ENCODE data around the gene RNU1-3.
"Not testable (repeated sequence)": the region's sequence is repeated elsewhere in the genome, so short reads cannot be mapped to it uniquely, and the experiment has no call there.

RNU1-3 gene

GRCh38 chr1:16651560-16651959 lies 15.2 kb downstream of the RNU1-3 start:
- H3K27ac Mint-ChIP-seq; H3K9me3 Mint-ChIP-seq; H3K36me3 Mint-ChIP-seq (ENCODE audit: low read depth); H3K4me1 Mint-ChIP-seq (ENCODE audit: low read depth); H3K4me3 Mint-ChIP-seq; H3K27me3 Mint-ChIP-seq (ENCODE audit: low read depth): not testable (repeated sequence)
- peak; percentile 7 for DNase-seq (ENCODE audit: low spot score)

GRCh38 chr1:16649960-16650359 lies 16.8 kb downstream of the RNU1-3 start:
- not testable (repeated sequence) for H3K27ac Mint-ChIP-seq; H3K4me3 Mint-ChIP-seq; DNase-seq (ENCODE audit: low spot score); H3K9me3 Mint-ChIP-seq; H3K4me1 Mint-ChIP-seq (ENCODE audit: low read depth); H3K36me3 Mint-ChIP-seq (ENCODE audit: low read depth)
- peaks cover 12% of the 10 kb centered on the region for H3K27me3 Mint-ChIP-seq (ENCODE audit: low read depth)

GRCh38 chr1:16649390-16649789 lies 17.4 kb downstream of the RNU1-3 start:
- H3K36me3 Mint-ChIP-seq (ENCODE audit: low read depth); H3K27ac Mint-ChIP-seq; H3K4me1 Mint-ChIP-seq (ENCODE audit: low read depth); H3K9me3 Mint-ChIP-seq; H3K4me3 Mint-ChIP-seq: not testable (repeated sequence)
- peak; percentile 6 for DNase-seq (ENCODE audit: low spot score)
- H3K27me3 Mint-ChIP-seq (ENCODE audit: low read depth): peaks cover 12% of the 10 kb centered on the region

- not testable (repeated sequence) for H3K4me3 Mint-ChIP-seq; DNase-seq (ENCODE audit: low spot score)
Measured at GRCh38 chr1:16648756-16649155, 18.0 kb downstream of the RNU1-3 start.

GRCh38 chr1:16648250-16648649 lies 18.5 kb downstream of the RNU1-3 start:
- H3K4me3 Mint-ChIP-seq; H3K9me3 Mint-ChIP-seq; H3K27ac Mint-ChIP-seq; DNase-seq (ENCODE audit: low spot score); H3K36me3 Mint-ChIP-seq (ENCODE audit: low read depth); H3K4me1 Mint-ChIP-seq (ENCODE audit: low read depth): not testable (repeated sequence)
- H3K27me3 Mint-ChIP-seq (ENCODE audit: low read depth): peaks cover 12% of the 10 kb centered on the region

More at GRCh38 chr1:16648756-16649155, 18.0 kb downstream of the RNU1-3 start:
- H3K27me3 Mint-ChIP-seq (ENCODE audit: low read depth): peaks cover 12% of the 10 kb centered on the region
- not testable (repeated sequence) for H3K27ac Mint-ChIP-seq; H3K36me3 Mint-ChIP-seq (ENCODE audit: low read depth); H3K9me3 Mint-ChIP-seq; H3K4me1 Mint-ChIP-seq (ENCODE audit: low read depth)

- H3K9me3 Mint-ChIP-seq; H3K4me3 Mint-ChIP-seq; H3K27ac Mint-ChIP-seq; H3K36me3 Mint-ChIP-seq (ENCODE audit: low read depth); H3K4me1 Mint-ChIP-seq (ENCODE audit: low read depth): not testable (repeated sequence)
- peaks cover 12% of the 10 kb centered on the region for H3K27me3 Mint-ChIP-seq (ENCODE audit: low read depth)
- peak; percentile 5 for DNase-seq (ENCODE audit: low spot score)
Measured at GRCh38 chr1:16647179-16648176, 19.3 kb downstream of the RNU1-3 start.

- DNase-seq (ENCODE audit: low spot score); H3K36me3 Mint-ChIP-seq (ENCODE audit: low read depth); H3K4me1 Mint-ChIP-seq (ENCODE audit: low read depth); H3K27me3 Mint-ChIP-seq (ENCODE audit: low read depth); H3K9me3 Mint-ChIP-seq; H3K27ac Mint-ChIP-seq; H3K4me3 Mint-ChIP-seq: not testable (repeated sequence)
Measured at GRCh38 chr1:16646716-16647115, 20.0 kb downstream of the RNU1-3 start.

- not testable (repeated sequence) for H3K36me3 Mint-ChIP-seq (ENCODE audit: low read depth); H3K9me3 Mint-ChIP-seq; H3K27ac Mint-ChIP-seq; H3K27me3 Mint-ChIP-seq (ENCODE audit: low read depth); H3K4me1 Mint-ChIP-seq (ENCODE audit: low read depth); H3K4me3 Mint-ChIP-seq
- DNase-seq (ENCODE audit: low spot score): peak; percentile 7
Measured at GRCh38 chr1:16646061-16646664, 20.6 kb downstream of the RNU1-3 start.

- H3K9me3 Mint-ChIP-seq; H3K4me3 Mint-ChIP-seq; H3K27me3 Mint-ChIP-seq (ENCODE audit: low read depth); H3K27ac Mint-ChIP-seq; H3K36me3 Mint-ChIP-seq (ENCODE audit: low read depth); H3K4me1 Mint-ChIP-seq (ENCODE audit: low read depth): not testable (repeated sequence)
- peak; percentile 37 for DNase-seq (ENCODE audit: low spot score)
Measured at GRCh38 chr1:16645271-16646060, 21.3 kb downstream of the RNU1-3 start.

- not testable (repeated sequence) for H3K27ac Mint-ChIP-seq, H3K9me3 Mint-ChIP-seq
Measured at GRCh38 chr1:16644482-16645270, 22.1 kb downstream of the RNU1-3 start.

GRCh38 chr1:16644193-16644481 lies 22.6 kb downstream of the RNU1-3 start:
- H3K4me1 Mint-ChIP-seq (ENCODE audit: low read depth): no peaks in the 10 kb centered on the region
- no peak overlapping the region for H3K4me3 Mint-ChIP-seq
- peaks cover 4% of the 10 kb centered on the region for H3K27me3 Mint-ChIP-seq (ENCODE audit: low read depth)
- no peak overlapping the region for H3K27ac Mint-ChIP-seq
- no peaks in the 10 kb centered on the region for H3K36me3 Mint-ChIP-seq (ENCODE audit: low read depth)
- no peak for DNase-seq (ENCODE audit: low spot score)
- no peaks in the 10 kb centered on the region for H3K9me3 Mint-ChIP-seq

More at GRCh38 chr1:16644482-16645270, 22.1 kb downstream of the RNU1-3 start:
- not testable (repeated sequence) for H3K4me3 Mint-ChIP-seq; H3K27me3 Mint-ChIP-seq (ENCODE audit: low read depth); H3K4me1 Mint-ChIP-seq (ENCODE audit: low read depth); H3K36me3 Mint-ChIP-seq (ENCODE audit: low read depth)
- peak; percentile 100 for DNase-seq (ENCODE audit: low spot score)

- not testable (repeated sequence) for H3K27ac Mint-ChIP-seq; DNase-seq (ENCODE audit: low spot score); H3K4me1 Mint-ChIP-seq (ENCODE audit: low read depth); H3K4me3 Mint-ChIP-seq; H3K27me3 Mint-ChIP-seq (ENCODE audit: low read depth); H3K9me3 Mint-ChIP-seq; H3K36me3 Mint-ChIP-seq (ENCODE audit: low read depth)
Measured at GRCh38 chr1:16643476-16644192, 23.1 kb downstream of the RNU1-3 start.

GRCh38 chr1:16643001-16643411 lies 23.7 kb downstream of the RNU1-3 start:
- not testable (repeated sequence) for H3K27ac Mint-ChIP-seq; DNase-seq (ENCODE audit: low spot score); H3K9me3 Mint-ChIP-seq; H3K4me3 Mint-ChIP-seq; H3K27me3 Mint-ChIP-seq (ENCODE audit: low read depth); H3K4me1 Mint-ChIP-seq (ENCODE audit: low read depth); H3K36me3 Mint-ChIP-seq (ENCODE audit: low read depth)
